SU-DHL-6 (cell line): ENCODE measurements around the gene ZC3H8.

Source experiments
- H2AFZ ChIP-seq: fragments of 200-600 bp; sonication (generic); 2 replicates; pipeline ENCODE4 v1.6.1; 2014; ENCODE audit warnings: low read depth, mild to moderate bottlenecking, moderate library complexity, mixed read lengths, antibody characterized with exemption, low read length; ENCODE audit not compliant: severe bottlenecking
- H3F3A ChIP-seq: fragments of 200-600 bp; shearing (Covaris generic); 2 replicates; pipeline ENCODE4 v1.6.0; 2016; ENCODE audit warnings: antibody characterized with exemption, mild to moderate bottlenecking; ENCODE audit not compliant: insufficient read depth
- H3K27ac ChIP-seq: fragments of 200-600 bp; sonication (generic); 2 replicates; pipeline ENCODE4 v1.5.1; 2016; ENCODE audit warnings: low read depth, mild to moderate bottlenecking, low read length, moderate library complexity, mixed read lengths
- H3K27me3 ChIP-seq: fragments of 200-600 bp; sonication (generic), shearing (Covaris generic); 2 replicates; pipeline ENCODE4 v1.6.0; 2014; ENCODE audit warnings: mild to moderate bottlenecking, low read length
- H3K36me3 ChIP-seq: fragments of 200-600 bp; sonication (generic); 2 replicates; pipeline ENCODE4 v1.6.1; 2014; ENCODE audit warnings: mild to moderate bottlenecking, low read length, mixed read lengths
- H3K4me2 ChIP-seq: fragments of 300-600, 200-600 bp; shearing (Covaris generic), sonication (generic); 2 replicates; pipeline ENCODE4 v1.6.0; 2014; ENCODE audit warnings: low read length, low read depth, mild to moderate bottlenecking; ENCODE audit not compliant: poor library complexity, severe bottlenecking
- H3K4me3 ChIP-seq: fragments of 200-600 bp; sonication (generic); 2 replicates; pipeline ENCODE4 v1.5.1; 2014; ENCODE audit warnings: antibody characterized with exemption, low read length, mild to moderate bottlenecking, mixed read lengths; ENCODE audit not compliant: insufficient read depth, poor library complexity, severe bottlenecking
- H3K79me2 ChIP-seq: fragments of 200-600 bp; sonication (generic); 2 replicates; pipeline ENCODE4 v1.6.1; 2014; ENCODE audit warnings: mild to moderate bottlenecking, low read length, moderate library complexity; ENCODE audit not compliant: insufficient read depth
- H3K9ac ChIP-seq: fragments of 200-600 bp; sonication (generic); 2 replicates; pipeline ENCODE4 v1.7.0; 2014; ENCODE audit warnings: mild to moderate bottlenecking, low read length
- H3K9me2 ChIP-seq: fragments of 200-600 bp; sonication (generic); replicated peaks from 2 replicates; pipeline ENCODE4 v1.6.1; 2014; ENCODE audit warnings: low read length; ENCODE audit not compliant: insufficient read depth
- H3K9me3 ChIP-seq: fragments of 200-600 bp; sonication (generic); 2 replicates; pipeline ENCODE4 v1.6.1; 2014; ENCODE audit warnings: low read length, mixed read lengths; ENCODE audit not compliant: insufficient read depth
- H4K20me1 ChIP-seq: fragments of 200-600 bp; sonication (generic); 2 replicates; pipeline ENCODE4 v1.6.1; 2014; ENCODE audit warnings: low read depth, mild to moderate bottlenecking, antibody characterized with exemption, low read length, moderate library complexity, mixed read lengths
- CTCF ChIP-seq: fragments of 200-600 bp; sonication (generic); IDR thresholded peaks from one replicate; pipeline ENCODE4 v1.5.1; 2017; ENCODE audit warnings: antibody characterized with exemption, mild to moderate bottlenecking, low read length, moderate library complexity; ENCODE audit not compliant: insufficient read depth, poor library complexity, severe bottlenecking
- EZH2phosphoT487 ChIP-seq: fragments of 200-600 bp; sonication (generic), shearing (Covaris generic); conservative IDR thresholded peaks from 2 replicates; pipeline ENCODE4 v1.6.1; 2018; ENCODE audit warnings: mild to moderate bottlenecking, antibody characterized with exemption, low read length, moderate library complexity, mixed read lengths

Gene ZC3H8

DNA sequence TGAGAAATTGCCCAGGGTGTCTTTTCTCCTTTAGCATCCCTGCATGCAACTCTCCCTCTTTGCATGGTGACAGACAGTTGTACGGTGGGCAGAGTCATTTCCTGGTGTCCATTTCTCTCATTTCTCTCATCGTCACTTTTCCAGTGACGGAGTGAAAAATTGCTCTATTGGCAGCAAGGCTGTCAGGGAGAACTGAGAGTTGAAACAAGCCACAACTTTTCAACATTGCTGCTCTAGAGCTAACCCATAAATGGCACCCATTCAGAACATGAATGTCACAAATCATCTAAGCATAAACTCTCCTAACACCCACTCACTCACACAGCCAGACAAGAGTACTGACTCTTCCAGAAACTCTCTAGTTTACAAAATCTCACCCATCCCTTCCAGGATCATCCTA, 55.7 kb downstream of the ZC3H8 start:
- Histone ChIP-seq H3K27me3 (no peaks in the 10 kb centered on the region), H3K9me2 (no peaks in the 10 kb centered on the region), H3K9ac (no peak overlapping the region), H3K79me2 (no peaks in the 10 kb centered on the region), H3K4me2 (no peak overlapping the region), H3F3A (no peaks in the 10 kb centered on the region), H2AFZ (no peak overlapping the region), H3K4me3 (no peak overlapping the region), H4K20me1 (no peaks in the 10 kb centered on the region), H3K9me3 (peaks cover 15% of the 10 kb centered on the region; the same call in 1 of the 2 replicates), H3K27ac (no peak overlapping the region), H3K36me3 (no peaks in the 10 kb centered on the region)
- no peak for TF ChIP-seq CTCF
- no peak for TF ChIP-seq EZH2phosphoT487

DNA sequence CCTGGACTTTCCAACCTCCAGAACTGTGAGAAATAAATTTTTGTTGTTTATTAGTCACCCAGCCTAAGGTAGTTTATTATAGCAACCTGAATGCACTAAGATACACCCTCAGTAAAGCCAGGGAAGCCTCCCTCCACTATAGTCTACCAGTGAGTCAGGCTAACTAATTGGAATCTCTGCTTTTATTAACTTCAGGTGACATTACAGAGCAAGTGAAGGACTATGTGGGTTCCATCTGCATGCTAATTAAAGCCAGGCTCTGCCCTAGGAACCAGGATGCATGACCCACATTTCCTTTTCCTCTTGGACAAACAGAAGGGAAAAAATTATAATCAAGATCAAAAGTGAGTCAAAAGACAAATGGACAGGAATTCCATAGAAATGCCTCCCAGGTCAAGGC, 56.1 kb downstream of the ZC3H8 start:
- Histone ChIP-seq H3F3A (no peaks in the 10 kb centered on the region), H3K4me3 (no peak overlapping the region), H3K9ac (no peak overlapping the region), H3K9me2 (no peaks in the 10 kb centered on the region), H4K20me1 (no peaks in the 10 kb centered on the region), H3K27ac (no peak overlapping the region), H3K79me2 (no peaks in the 10 kb centered on the region), H3K4me2 (no peak overlapping the region), H2AFZ (no peak overlapping the region), H3K27me3 (no peaks in the 10 kb centered on the region), H3K9me3 (peaks cover 13% of the 10 kb centered on the region; the same call in 1 of the 2 replicates), H3K36me3 (no peaks in the 10 kb centered on the region)
- no peak for TF ChIP-seq CTCF
- TF ChIP-seq EZH2phosphoT487 = no peak

GRCh38 chr2:112197868-112198267, 57.0 kb downstream of the ZC3H8 start:
- TF ChIP-seq EZH2phosphoT487 (no peak), CTCF (no peak)
- Histone ChIP-seq H3F3A (no peaks in the 10 kb centered on the region), H3K9me2 (no peaks in the 10 kb centered on the region), H3K27me3 (no peaks in the 10 kb centered on the region), H2AFZ (no peak overlapping the region), H3K9ac (no peak overlapping the region), H4K20me1 (no peaks in the 10 kb centered on the region), H3K4me2 (no peak overlapping the region), H3K9me3 (peaks cover 7% of the 10 kb centered on the region; the same call in 1 of the 2 replicates), H3K4me3 (no peak overlapping the region), H3K36me3 (no peaks in the 10 kb centered on the region), H3K79me2 (no peaks in the 10 kb centered on the region), H3K27ac (no peak overlapping the region)

DNA sequence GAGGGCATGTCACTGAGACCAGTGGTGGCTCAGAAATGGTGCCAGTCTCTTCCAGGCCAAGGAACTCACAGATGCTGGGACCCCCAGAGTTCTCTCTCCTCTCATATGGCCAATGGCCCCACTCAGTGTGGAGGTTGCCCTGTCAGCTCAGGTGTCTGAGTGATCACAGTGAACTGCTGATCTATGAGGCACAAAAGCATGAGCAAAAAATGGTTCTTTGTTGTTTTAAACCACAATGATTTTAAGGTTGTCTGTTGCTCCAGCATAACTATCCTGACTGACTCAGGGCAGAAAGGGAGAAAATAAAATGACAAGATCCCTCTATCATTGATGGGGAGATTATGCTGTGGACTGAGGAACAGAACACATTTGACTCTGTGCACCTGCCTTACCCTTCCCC, 58.9 kb downstream of the ZC3H8 start:
- Histone ChIP-seq H3K9me2 (no peaks in the 10 kb centered on the region), H4K20me1 (no peaks in the 10 kb centered on the region), H3K4me2 (no peak overlapping the region), H3K27me3 (no peaks in the 10 kb centered on the region), H3K27ac (no peak overlapping the region), H2AFZ (no peak overlapping the region), H3K9me3 (0 out of 2 replicates have a peak, but pooled peaks cover 3% of the 10 kb centered on the region), H3K79me2 (no peaks in the 10 kb centered on the region), H3K4me3 (no peak overlapping the region), H3F3A (no peaks in the 10 kb centered on the region), H3K36me3 (no peaks in the 10 kb centered on the region), H3K9ac (no peak overlapping the region)
- no peak for TF ChIP-seq EZH2phosphoT487
- no peak for TF ChIP-seq CTCF
